ENCODE results near the gene CTXND1. TPM values are rescaled to one million over a fixed set of nuclear protein-coding genes. Genes with fewer than 3 reads are reported as not detected.

Gene CTXND1
- polyA plus RNA-seq, 3 donors, result not detected

GRCh38 chr15:80242802-80243201 is 9.2 kb downstream of the CTXND1 start:
- H3K36me3 ChIP-seq (replicated peaks in 1 of 2; ENCODE audit: control insufficient read depth in 1 of 2, insufficient read depth in 2 of 2, low read length in 2 of 2), result no peaks in the 10 kb centered on the region
- intact Hi-C loops (cut with micrococcal nuclease), result no loop called here
- Mint-ChIP-seq H3K27me3 (ENCODE audit: low read depth in 3 of 3) (peaks cover 18 to 41% (median 21%) of the 10 kb centered on the region in 3 donors), H3K4me3 (no peak overlapping the region), H3K9me3 (no peaks in the 10 kb centered on the region), H3K36me3 (no peaks in the 10 kb centered on the region), H3K27ac (no peak overlapping the region), H3K4me1 (no peaks in the 10 kb centered on the region)
- H2AFZ ChIP-seq (ENCODE audit: insufficient read depth, low read depth, low read length, poor library complexity, severe bottlenecking), result no peak overlapping the region
- no peak overlapping the region for H3K9ac ChIP-seq (ENCODE audit: insufficient read depth, low read length, poor library complexity, severe bottlenecking)
- no peaks in the 10 kb centered on the region for H3K79me2 ChIP-seq (ENCODE audit: insufficient read depth, low read length)
- H3K4me3 ChIP-seq (replicated peaks in 1 of 3; ENCODE audit: low read depth in 2 of 3, low read length in 3 of 3), result no peak overlapping the region
- no peak overlapping the region for H3K4me2 ChIP-seq (replicated peaks; ENCODE audit: extremely low read depth, low read length, poor library complexity, severe bottlenecking)
- DNase-seq, result no peak
- no CpG with 5 or more reads among the region's 3 CpGs for WGBS (ENCODE audit: insufficient coverage)
- no peaks in the 10 kb centered on the region for H3K9me3 ChIP-seq (replicated peaks in 1 of 2; ENCODE audit: control insufficient read depth in 1 of 2, insufficient read depth in 1 of 2, low read length in 2 of 2)
- no peak for TF ChIP-seq CTCF (IDR thresholded peaks at IDR 0.05)
- no peaks in the 10 kb centered on the region for H3K4me1 ChIP-seq (ENCODE audit: control insufficient read depth in 1 of 2, insufficient read depth in 2 of 2, low read length in 2 of 2)
- no peak overlapping the region for H3K27ac ChIP-seq (ENCODE audit: low read depth in 1 of 2, low read length in 2 of 2)
- peaks cover 5 to 7% of the 10 kb centered on the region in 2 donors for H3K27me3 ChIP-seq (ENCODE audit: control insufficient read depth in 2 of 2, insufficient read depth in 2 of 2, low read length in 2 of 2)
- no peaks in the 10 kb centered on the region for H4K20me1 ChIP-seq (ENCODE audit: insufficient read depth, low read length)

DNA sequence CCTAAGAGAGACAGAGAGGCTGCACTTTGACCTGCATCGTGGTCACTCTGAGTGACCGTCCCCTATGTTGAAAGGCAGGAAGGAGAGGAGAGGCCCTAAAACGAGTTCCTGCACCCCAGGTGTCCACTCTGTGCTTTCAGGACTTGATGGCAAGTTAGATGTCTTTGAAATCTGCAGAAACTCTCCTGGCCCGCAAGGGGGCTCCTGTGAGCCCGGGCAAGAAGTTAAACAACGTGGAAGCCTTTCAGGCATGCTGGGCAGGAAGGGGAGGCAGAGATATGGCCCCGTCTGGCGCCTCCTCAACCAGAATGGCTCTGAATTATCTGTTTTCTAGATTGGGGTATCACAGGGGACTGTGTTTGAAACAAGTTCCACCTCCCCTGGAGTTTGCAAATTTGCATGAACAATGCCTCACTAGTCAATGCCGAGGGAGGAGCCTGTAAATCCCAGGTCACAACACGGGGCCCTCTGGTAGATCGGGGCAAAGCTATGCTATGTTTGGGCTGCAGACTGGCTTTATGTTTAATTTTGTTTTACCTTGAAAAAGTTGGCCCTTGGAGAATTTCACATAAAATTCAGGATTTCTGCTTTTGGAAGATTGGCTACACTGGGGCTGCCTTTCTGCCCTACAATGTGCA is 9.8 kb downstream of the CTXND1 start:
- no peaks in the 10 kb centered on the region for H3K4me1 Mint-ChIP-seq
- TF ChIP-seq CTCF (IDR thresholded peaks at IDR 0.05), result peak; percentile 51
- no peak overlapping the region for H3K27ac Mint-ChIP-seq
- H3K36me3 ChIP-seq (replicated peaks in 1 of 2; ENCODE audit: control insufficient read depth in 1 of 2, insufficient read depth in 2 of 2, low read length in 2 of 2), result no peaks in the 10 kb centered on the region
- no peak overlapping the region for H3K4me2 ChIP-seq (replicated peaks; ENCODE audit: extremely low read depth, low read length, poor library complexity, severe bottlenecking)
- no peaks in the 10 kb centered on the region for H3K9me3 ChIP-seq (replicated peaks in 1 of 2; ENCODE audit: control insufficient read depth in 1 of 2, insufficient read depth in 1 of 2, low read length in 2 of 2)
- no peak for DNase-seq
- no peaks in the 10 kb centered on the region for H4K20me1 ChIP-seq (ENCODE audit: insufficient read depth, low read length)
- H3K9me3 Mint-ChIP-seq, result no peaks in the 10 kb centered on the region
- H3K4me3 ChIP-seq (replicated peaks in 1 of 3; ENCODE audit: low read depth in 2 of 3, low read length in 3 of 3), result no peak overlapping the region
- H3K4me1 ChIP-seq (ENCODE audit: control insufficient read depth in 1 of 2, insufficient read depth in 2 of 2, low read length in 2 of 2), result no peaks in the 10 kb centered on the region
- no peak overlapping the region for H3K9ac ChIP-seq (ENCODE audit: insufficient read depth, low read length, poor library complexity, severe bottlenecking)
- no peaks in the 10 kb centered on the region for H3K36me3 Mint-ChIP-seq
- no peaks in the 10 kb centered on the region for H3K79me2 ChIP-seq (ENCODE audit: insufficient read depth, low read length)
- peaks cover 16 to 41% (median 21%) of the 10 kb centered on the region in 3 donors for H3K27me3 Mint-ChIP-seq (ENCODE audit: low read depth in 3 of 3)
- intact Hi-C loops (cut with micrococcal nuclease), result no loop called here
- WGBS (ENCODE audit: insufficient coverage), result 63% methylated on average over 10 of the region's 11 CpGs
- H3K4me3 Mint-ChIP-seq, result no peak overlapping the region
- H3K27me3 ChIP-seq (ENCODE audit: control insufficient read depth in 2 of 2, insufficient read depth in 2 of 2, low read length in 2 of 2), result peaks cover 4% of the 10 kb centered on the region in 2 donors
- H2AFZ ChIP-seq (ENCODE audit: insufficient read depth, low read depth, low read length, poor library complexity, severe bottlenecking), result no peak overlapping the region
- no peak overlapping the region for H3K27ac ChIP-seq (ENCODE audit: low read depth in 1 of 2, low read length in 2 of 2)
